ENCODE data around the gene ADPRM.

GRCh38 chr17:10748531-10749181, 51.3 kb downstream of the ADPRM start:
- TF ChIP-seq, protein P1, sequence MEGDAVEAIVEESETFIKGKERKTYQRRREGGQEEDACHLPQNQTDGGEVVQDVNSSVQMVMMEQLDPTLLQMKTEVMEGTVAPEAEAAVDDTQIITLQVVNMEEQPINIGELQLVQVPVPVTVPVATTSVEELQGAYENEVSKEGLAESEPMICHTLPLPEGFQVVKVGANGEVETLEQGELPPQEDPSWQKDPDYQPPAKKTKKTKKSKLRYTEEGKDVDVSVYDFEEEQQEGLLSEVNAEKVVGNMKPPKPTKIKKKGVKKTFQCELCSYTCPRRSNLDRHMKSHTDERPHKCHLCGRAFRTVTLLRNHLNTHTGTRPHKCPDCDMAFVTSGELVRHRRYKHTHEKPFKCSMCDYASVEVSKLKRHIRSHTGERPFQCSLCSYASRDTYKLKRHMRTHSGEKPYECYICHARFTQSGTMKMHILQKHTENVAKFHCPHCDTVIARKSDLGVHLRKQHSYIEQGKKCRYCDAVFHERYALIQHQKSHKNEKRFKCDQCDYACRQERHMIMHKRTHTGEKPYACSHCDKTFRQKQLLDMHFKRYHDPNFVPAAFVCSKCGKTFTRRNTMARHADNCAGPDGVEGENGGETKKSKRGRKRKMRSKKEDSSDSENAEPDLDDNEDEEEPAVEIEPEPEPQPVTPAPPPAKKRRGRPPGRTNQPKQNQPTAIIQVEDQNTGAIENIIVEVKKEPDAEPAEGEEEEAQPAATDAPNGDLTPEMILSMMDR (IDR thresholded peaks at IDR 0.05 in 4 of 5, conservative IDR thresholded peaks at IDR 0.05 in 1 of 5) = no peak
- no peak for TF ChIP-seq POLR2A (IDR thresholded peaks at IDR 0.05)

Measured in gastrocnemius medialis (tissue), 4 donors.